ENCODE data around the gene DCC. TPM values are rescaled to one million over a fixed set of nuclear protein-coding genes. Genes with fewer than 3 reads are reported as not detected.

DCC gene
- total RNA-seq, 1 experiment from 2014 or later = not detected

DNA sequence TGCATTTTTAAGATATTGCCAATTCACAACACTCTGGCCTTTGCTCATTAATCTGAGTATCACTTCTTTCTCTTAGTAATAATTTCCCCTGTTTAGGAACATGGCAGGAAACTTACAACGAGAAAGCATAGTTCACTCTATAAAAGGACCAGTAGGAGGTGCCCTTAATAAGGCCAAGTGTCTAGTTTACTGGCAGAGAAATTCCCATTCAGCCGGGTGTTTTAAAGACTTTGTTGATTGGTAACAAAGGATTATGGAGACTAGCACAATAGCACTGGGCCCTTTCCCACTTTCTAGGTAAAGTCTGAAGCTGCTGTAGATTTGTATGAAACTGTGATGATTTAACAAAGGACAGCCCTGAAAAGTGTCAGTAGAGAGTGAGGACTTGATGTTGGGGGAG is 3.1 kb downstream of the DCC start:
- ChIA-PET CTCF (no interaction called here), RAD21 (ENCODE audit: low non-redundant PET in 1 of 2, low total read pairs in 2 of 2, uncharacterized antibody in 2 of 2, unreplicated experiment in 2 of 2) (no interaction called here), POLR2A (no interaction called here)
- Histone ChIP-seq H3K27ac (ENCODE audit: low read depth, low read length) (no peak overlapping the region), H3K4me2 (ENCODE audit: low read length) (no peak overlapping the region), H3K27me3 (ENCODE audit: insufficient read depth, low read length) (no peaks in the 10 kb centered on the region), H3K9ac (ENCODE audit: low read length) (no peak overlapping the region), H3K79me2 (ENCODE audit: insufficient read depth, low read length) (no peaks in the 10 kb centered on the region), H2AFZ (ENCODE audit: low read depth, low read length, poor library complexity, severe bottlenecking) (no peak overlapping the region), H3K4me1 (ENCODE audit: control insufficient read depth in 1 of 2, insufficient read depth in 2 of 2, low read length in 2 of 2) (no peaks in the 10 kb centered on the region), H3K4me3 (replicated peaks in 1 of 2; ENCODE audit: low read depth in 1 of 2, low read length in 2 of 2) (no peak overlapping the region), H3K9me3 (ENCODE audit: control insufficient read depth in 1 of 2, insufficient read depth in 1 of 2, low read depth in 1 of 2, low read length in 2 of 2) (peaks cover 0 to 17% of the 10 kb centered on the region in 2 experiments; a peak in 2 of 4 replicates), H3K36me3 (ENCODE audit: control insufficient read depth in 1 of 2, insufficient read depth in 2 of 2, low read length in 2 of 2) (no peaks in the 10 kb centered on the region), H3K9me2 (ENCODE audit: insufficient read depth) (no peaks in the 10 kb centered on the region), H4K20me1 (ENCODE audit: insufficient read depth) (no peaks in the 10 kb centered on the region)
- DNase-seq (ENCODE audit: low read depth, low spot score) (no peak), ATAC-seq (no peak)
- intact Hi-C loops (cut with micrococcal nuclease) = no loop called here
- BruUV-seq (replicated peaks) = no TSS peak
- TF ChIP-seq CBX3 (IDR thresholded peaks at IDR 0.05; ENCODE audit: low read depth) (no peak), SP1 (IDR thresholded peaks at IDR 0.05; ENCODE audit: low read depth) (no peak), RAD21 (IDR thresholded peaks at IDR 0.05; ENCODE audit: low read depth) (no peak), YY1 (IDR thresholded peaks at IDR 0.05; ENCODE audit: extremely low read depth, insufficient replicate concordance, low read depth, low read length) (no peak), ATF3 (IDR thresholded peaks at IDR 0.05) (no peak), POLR2AphosphoS5 (IDR thresholded peaks at IDR 0.05; ENCODE audit: low read depth, low read length) (no peak), CEBPB (IDR thresholded peaks at IDR 0.05; ENCODE audit: low read depth) (no peak), SIN3A (IDR thresholded peaks at IDR 0.05; ENCODE audit: low read depth) (no peak), FOSL1 (IDR thresholded peaks at IDR 0.05; ENCODE audit: low read depth) (no peak), EZH2phosphoT487 (IDR thresholded peaks at IDR 0.05; ENCODE audit: borderline replicate concordance) (no peak), SRF (IDR thresholded peaks at IDR 0.05; ENCODE audit: low read depth) (no peak), EGR1 (IDR thresholded peaks at IDR 0.05; ENCODE audit: low read depth) (no peak), ZFX (IDR thresholded peaks at IDR 0.05) (no peak), CTCF (IDR thresholded peaks at IDR 0.05 in 2 of 3, conservative IDR thresholded peaks at IDR 0.05 in 1 of 3; ENCODE audit: borderline replicate concordance in 1 of 3, insufficient read depth in 1 of 3, low read depth in 2 of 3, low read length in 2 of 3) (no peak), POLR2A (IDR thresholded peaks at IDR 0.05; ENCODE audit: borderline replicate concordance, extremely low read depth, insufficient read depth, insufficient read length) (no peak)
- TF ChIP-seq, protein P1, sequence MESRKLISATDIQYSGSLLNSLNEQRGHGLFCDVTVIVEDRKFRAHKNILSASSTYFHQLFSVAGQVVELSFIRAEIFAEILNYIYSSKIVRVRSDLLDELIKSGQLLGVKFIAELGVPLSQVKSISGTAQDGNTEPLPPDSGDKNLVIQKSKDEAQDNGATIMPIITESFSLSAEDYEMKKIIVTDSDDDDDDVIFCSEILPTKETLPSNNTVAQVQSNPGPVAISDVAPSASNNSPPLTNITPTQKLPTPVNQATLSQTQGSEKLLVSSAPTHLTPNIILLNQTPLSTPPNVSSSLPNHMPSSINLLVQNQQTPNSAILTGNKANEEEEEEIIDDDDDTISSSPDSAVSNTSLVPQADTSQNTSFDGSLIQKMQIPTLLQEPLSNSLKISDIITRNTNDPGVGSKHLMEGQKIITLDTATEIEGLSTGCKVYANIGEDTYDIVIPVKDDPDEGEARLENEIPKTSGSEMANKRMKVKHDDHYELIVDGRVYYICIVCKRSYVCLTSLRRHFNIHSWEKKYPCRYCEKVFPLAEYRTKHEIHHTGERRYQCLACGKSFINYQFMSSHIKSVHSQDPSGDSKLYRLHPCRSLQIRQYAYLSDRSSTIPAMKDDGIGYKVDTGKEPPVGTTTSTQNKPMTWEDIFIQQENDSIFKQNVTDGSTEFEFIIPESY (IDR thresholded peaks at IDR 0.05; ENCODE audit: extremely low read depth, insufficient replicate concordance, low read length) = no peak
- TF ChIP-seq, protein P2, sequence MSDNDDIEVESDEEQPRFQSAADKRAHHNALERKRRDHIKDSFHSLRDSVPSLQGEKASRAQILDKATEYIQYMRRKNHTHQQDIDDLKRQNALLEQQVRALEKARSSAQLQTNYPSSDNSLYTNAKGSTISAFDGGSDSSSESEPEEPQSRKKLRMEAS (IDR thresholded peaks at IDR 0.05) = no peak
- TF ChIP-seq, protein P3, sequence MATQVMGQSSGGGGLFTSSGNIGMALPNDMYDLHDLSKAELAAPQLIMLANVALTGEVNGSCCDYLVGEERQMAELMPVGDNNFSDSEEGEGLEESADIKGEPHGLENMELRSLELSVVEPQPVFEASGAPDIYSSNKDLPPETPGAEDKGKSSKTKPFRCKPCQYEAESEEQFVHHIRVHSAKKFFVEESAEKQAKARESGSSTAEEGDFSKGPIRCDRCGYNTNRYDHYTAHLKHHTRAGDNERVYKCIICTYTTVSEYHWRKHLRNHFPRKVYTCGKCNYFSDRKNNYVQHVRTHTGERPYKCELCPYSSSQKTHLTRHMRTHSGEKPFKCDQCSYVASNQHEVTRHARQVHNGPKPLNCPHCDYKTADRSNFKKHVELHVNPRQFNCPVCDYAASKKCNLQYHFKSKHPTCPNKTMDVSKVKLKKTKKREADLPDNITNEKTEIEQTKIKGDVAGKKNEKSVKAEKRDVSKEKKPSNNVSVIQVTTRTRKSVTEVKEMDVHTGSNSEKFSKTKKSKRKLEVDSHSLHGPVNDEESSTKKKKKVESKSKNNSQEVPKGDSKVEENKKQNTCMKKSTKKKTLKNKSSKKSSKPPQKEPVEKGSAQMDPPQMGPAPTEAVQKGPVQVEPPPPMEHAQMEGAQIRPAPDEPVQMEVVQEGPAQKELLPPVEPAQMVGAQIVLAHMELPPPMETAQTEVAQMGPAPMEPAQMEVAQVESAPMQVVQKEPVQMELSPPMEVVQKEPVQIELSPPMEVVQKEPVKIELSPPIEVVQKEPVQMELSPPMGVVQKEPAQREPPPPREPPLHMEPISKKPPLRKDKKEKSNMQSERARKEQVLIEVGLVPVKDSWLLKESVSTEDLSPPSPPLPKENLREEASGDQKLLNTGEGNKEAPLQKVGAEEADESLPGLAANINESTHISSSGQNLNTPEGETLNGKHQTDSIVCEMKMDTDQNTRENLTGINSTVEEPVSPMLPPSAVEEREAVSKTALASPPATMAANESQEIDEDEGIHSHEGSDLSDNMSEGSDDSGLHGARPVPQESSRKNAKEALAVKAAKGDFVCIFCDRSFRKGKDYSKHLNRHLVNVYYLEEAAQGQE (IDR thresholded peaks at IDR 0.05; ENCODE audit: low read depth) = no peak

Data from HCT116 (cell line).